NOMO-1 treated with dmso at 0.1 percent for 144 hours (cell line): ENCODE results near the gene KCTD21.

Source experiments
- DNase-seq: peaks from one replicate; lab custom pipeline; 2025; ENCODE audit not compliant: unreplicated experiment; lab: John Stamatoyannopoulos, UW

Gene KCTD21

GRCh38 chr11:78219493-78220217, 31.2 kb upstream of the KCTD21 start:
- no peak for DNase-seq

- no peak for DNase-seq
Observed at GRCh38 chr11:78218707-78219492, 30.5 kb upstream of the KCTD21 start.

- DNase-seq = no peak
Observed at GRCh38 chr11:78217650-78218541, 29.5 kb upstream of the KCTD21 start.

- DNase-seq = no peak
Observed at GRCh38 chr11:78216571-78217287, 28.3 kb upstream of the KCTD21 start.

GRCh38 chr11:78216021-78216420, 27.6 kb upstream of the KCTD21 start:
- no peak for DNase-seq

- no peak for DNase-seq
Observed at GRCh38 chr11:78214331-78215194, 26.1 kb upstream of the KCTD21 start.

- no peak for DNase-seq
Observed at GRCh38 chr11:78213526-78214330, 25.3 kb upstream of the KCTD21 start.

GRCh38 chr11:78212586-78213371, 24.4 kb upstream of the KCTD21 start:
- DNase-seq = no peak

GRCh38 chr11:78211565-78211964, 23.1 kb upstream of the KCTD21 start:
- no peak for DNase-seq

GRCh38 chr11:78210000-78210608, 21.7 kb upstream of the KCTD21 start:
- no peak for DNase-seq

GRCh38 chr11:78209478-78209877, 21.1 kb upstream of the KCTD21 start:
- DNase-seq = no peak

- no peak for DNase-seq
Observed at GRCh38 chr11:78208257-78209165, 20.1 kb upstream of the KCTD21 start.

GRCh38 chr11:78207532-78208256, 19.3 kb upstream of the KCTD21 start:
- DNase-seq = no peak

- no peak for DNase-seq
Observed at GRCh38 chr11:78205691-78206090, 17.3 kb upstream of the KCTD21 start.

GRCh38 chr11:78205256-78205655, 16.8 kb upstream of the KCTD21 start:
- no peak for DNase-seq

- DNase-seq = no peak
Observed at GRCh38 chr11:78203184-78203583, 14.8 kb upstream of the KCTD21 start.
